K562 (cell line): ENCODE data around the gene SLC38A8. TPM values are rescaled to one million over a fixed set of nuclear protein-coding genes. Genes with fewer than 3 reads are reported as not detected.

Experiments used
- ADNP ChIP-seq: fragments of 200-800 bp; sonication (Bioruptor generic); IDR thresholded peaks from 2 replicates; pipeline ENCODE4 v1.6.1; 2016; ENCODE audit warnings: missing genetic modification characterization, missing compliant biosample characterization
- CBX8 ChIP-seq: fragments of 200-600 bp; sonication (generic); IDR thresholded peaks from 2 replicates; pipeline ENCODE4 v1.6.1; 2012; ENCODE audit warnings: borderline replicate concordance, mixed run types, low read depth, mild to moderate bottlenecking, moderate library complexity, mixed read lengths, low read length, control low read depth, inconsistent platforms; ENCODE audit not compliant: poor library complexity, severe bottlenecking; ENCODE audit errors: extremely low read depth
- CTBP1 ChIP-seq: fragments of 450-650 bp; IDR thresholded peaks from 2 replicates; pipeline ENCODE4 v1.6.1; 2016; ENCODE audit warnings: borderline replicate concordance
- GTF3C2 ChIP-seq: IDR thresholded peaks from 3 replicates; pipeline ENCODE4 v1.6.1; 2011; ENCODE audit warnings: borderline replicate concordance, mild to moderate bottlenecking, moderate library complexity; ENCODE audit not compliant: insufficient read length; ENCODE audit errors: extremely low read depth
- LCOR ChIP-seq: sonication (generic); formaldehyde crosslinking; IDR thresholded peaks from 2 replicates; pipeline ENCODE4 v1.8.0; 2022; ENCODE audit warnings: mild to moderate bottlenecking, missing genetic modification reagents
- MAFG ChIP-seq: fragments of 450-650 bp; conservative IDR thresholded peaks from 2 replicates; pipeline ENCODE4 v1.6.1; 2016; ENCODE audit warnings: missing genetic modification characterization, missing compliant biosample characterization
- MNT ChIP-seq, 2 experiments: fragments of 450-650 bp; conservative IDR thresholded peaks; 2 replicates each; pipeline ENCODE4 v1.6.1; 2017; ENCODE audit warnings: mild to moderate bottlenecking in 2 of 2, moderate library complexity in 2 of 2
- NFE2 ChIP-seq: IDR thresholded peaks from 2 replicates; pipeline ENCODE4 v1.6.1; 2014; ENCODE audit warnings: antibody characterized with exemption, low read depth
- NR2F6 ChIP-seq: fragments of 450-650 bp; formaldehyde crosslinking; IDR thresholded peaks from 2 replicates; pipeline ENCODE4 v1.4.0; 2020; ENCODE audit warnings: mild to moderate bottlenecking
- NR4A1 ChIP-seq, 2 experiments: fragments of 250-450 bp in 1 of 2; fragments of 450-650 bp in 1 of 2; sonication (Bioruptor Pico) in 1 of 2; IDR thresholded peaks; 2 replicates each; pipeline versions ENCODE4 v1.4.0 to v1.6.1; 2016 to 2020; ENCODE audit warnings: mild to moderate bottlenecking in 2 of 2, missing compliant biosample characterization in 1 of 2, missing genetic modification characterization in 1 of 2, moderate library complexity in 1 of 2
- PHF8 ChIP-seq: fragments of 200-600 bp; sonication (generic); IDR thresholded peaks from 2 replicates; pipeline ENCODE4 v1.6.1; 2012; ENCODE audit warnings: mixed run types, mild to moderate bottlenecking, inconsistent platforms, low read length, moderate library complexity, borderline replicate concordance
- RBBP5 ChIP-seq: fragments of 200-600 bp; sonication (generic); IDR thresholded peaks from 2 replicates; pipeline ENCODE4 v1.6.1; 2012; ENCODE audit warnings: borderline replicate concordance, mild to moderate bottlenecking, low read length, control low read depth, inconsistent platforms; ENCODE audit not compliant: insufficient read depth, poor library complexity, severe bottlenecking
- RBM14 ChIP-seq: fragments of 200-400 bp; formaldehyde crosslinking; IDR thresholded peaks from 2 replicates; pipeline ENCODE4 v1.6.1; 2018; ENCODE audit warnings: low read depth, mild to moderate bottlenecking, low read length, moderate library complexity, borderline replicate concordance; ENCODE audit not compliant: insufficient read depth
- RBM39 ChIP-seq: fragments of 200-400 bp; formaldehyde crosslinking; optimal IDR thresholded peaks from 2 replicates; pipeline ENCODE3; 2018; ENCODE audit warnings: low read depth, low read length
- SRSF9 ChIP-seq: fragments of 200-400 bp; formaldehyde crosslinking; IDR thresholded peaks from 2 replicates; pipeline ENCODE4 v1.6.1; 2017; ENCODE audit warnings: low read depth, low read length, borderline replicate concordance
- TEAD4 ChIP-seq, 2 experiments: sonication (generic) in 1 of 2; formaldehyde crosslinking in 1 of 2; IDR thresholded peaks; 2 replicates each; pipeline versions ENCODE4 v1.6.1 to v1.8.0; 2012 to 2022; ENCODE audit warnings: borderline replicate concordance in 1 of 2, inconsistent platforms in 1 of 2, low read length in 1 of 2, mild to moderate bottlenecking in 1 of 2, missing genetic modification reagents in 1 of 2
- ZNF512 ChIP-seq: IDR thresholded peaks from 2 replicates; pipeline ENCODE4 v1.6.1; 2016; ENCODE audit warnings: missing genetic modification characterization, missing compliant biosample characterization
- ZNF589 ChIP-seq: fragments of 200-800 bp; sonication (Bioruptor generic); IDR thresholded peaks from 2 replicates; pipeline ENCODE4 v1.6.1; 2016; ENCODE audit warnings: low read depth, missing genetic modification characterization, missing compliant biosample characterization
- polyA plus RNA-seq, 8 experiments: library from polyadenylated mRNA; depleted of rRNA in 4 of 8; stranded (reverse) in 5 of 8; unstranded in 3 of 8; fragments of >200 nt; fragmentation: Nextera tagmentation in 2 of 8; fragmentation: Illumina TruSeq in 1 of 8; extraction: Ambion mirVana in 2 of 8; extraction: Trizol in 1 of 8; gene quantifications; 2 replicates each; pipeline versions ENCODE4 v1.2.1 to v1.2.3, GENCODE V29; 2011 to 2014; ENCODE audit warnings: inconsistent platforms in 1 of 8, missing spikeins in 1 of 8
- total RNA-seq, 7 experiments: library from RNA; depleted of rRNA in 6 of 7; stranded (reverse); fragments of >200 nt in 6 of 7; fragmentation: Illumina TruSeq in 2 of 7; extraction: Trizol in 2 of 7; gene quantifications; 2 replicates each; pipeline versions ENCODE4 v1.2.1 to v1.2.3, GENCODE V29; 2011 to 2021; ENCODE audit warnings: low replicate concordance in 1 of 7

The SLC38A8 gene
- total and polyA plus RNA-seq, 9 of the 15 experiments (the other 6 are each of a cell fraction or from before 2014, with no cell fraction given) = 0.28 TPM; not detected in 8

- TF ChIP-seq ZNF512 (no peak), NFE2 (peak; percentile 84), RBBP5 (peak; percentile 53), ZNF589 (CRISPR knock-in tag) (no peak), PHF8 (peak; percentile 20; the same call in 1 of the 2 replicates), ADNP (tag) (no peak), RBM39 (no peak), MAFG (tag) (peak; percentile 87), RBM14 (no peak), LCOR (CRISPR knock-in tag) (no peak), GTF3C2 (no peak), CBX8 (no peak), CTBP1 (no peak), SRSF9 (no peak), NR4A1 (CRISPR knock-in tag; IDR thresholded peaks at IDR 0.05) (no peak), NR4A1 (tag; IDR thresholded peaks at IDR 0.05) (no peak), MNT (conservative IDR thresholded peaks at IDR 0.05) (no peak), NR2F6 (no peak), TEAD4 (IDR thresholded peaks at IDR 0.05; ENCODE audit: low read length) (no peak), TEAD4 (CRISPR knock-in tag; IDR thresholded peaks at IDR 0.05; ENCODE audit: borderline replicate concordance) (no peak)
Measured at GRCh38 chr16:84055801-84056634, 13.4 kb upstream of the SLC38A8 start (continued).
